Measurements from ENCODE around the gene TMEM184C. TPM values are rescaled to one million over a fixed set of nuclear protein-coding genes. Genes with fewer than 3 reads are reported as not detected.

TMEM184C gene
- total RNA-seq, 1 experiment from 2014 or later = 23.3 TPM

DNA sequence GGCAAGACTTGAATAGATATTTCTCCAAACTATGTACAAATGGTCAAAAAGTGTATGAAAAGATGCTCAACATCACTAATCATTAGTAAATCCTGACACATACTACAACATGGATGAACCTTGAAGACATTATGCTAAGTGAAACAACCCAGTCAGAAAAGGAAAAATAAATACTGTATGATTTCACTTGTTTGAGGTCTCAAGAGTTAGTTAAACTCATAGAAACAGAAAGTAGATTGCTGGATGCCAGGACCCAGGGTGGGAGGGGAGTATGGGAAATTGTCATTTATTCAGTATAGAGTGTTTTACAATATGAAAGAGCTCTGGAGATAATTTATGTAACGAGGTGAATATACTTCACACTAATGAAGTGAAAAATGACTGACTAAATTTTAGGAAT, 34.4 kb downstream of the TMEM184C start:
- TF ChIP-seq, protein P1, sequence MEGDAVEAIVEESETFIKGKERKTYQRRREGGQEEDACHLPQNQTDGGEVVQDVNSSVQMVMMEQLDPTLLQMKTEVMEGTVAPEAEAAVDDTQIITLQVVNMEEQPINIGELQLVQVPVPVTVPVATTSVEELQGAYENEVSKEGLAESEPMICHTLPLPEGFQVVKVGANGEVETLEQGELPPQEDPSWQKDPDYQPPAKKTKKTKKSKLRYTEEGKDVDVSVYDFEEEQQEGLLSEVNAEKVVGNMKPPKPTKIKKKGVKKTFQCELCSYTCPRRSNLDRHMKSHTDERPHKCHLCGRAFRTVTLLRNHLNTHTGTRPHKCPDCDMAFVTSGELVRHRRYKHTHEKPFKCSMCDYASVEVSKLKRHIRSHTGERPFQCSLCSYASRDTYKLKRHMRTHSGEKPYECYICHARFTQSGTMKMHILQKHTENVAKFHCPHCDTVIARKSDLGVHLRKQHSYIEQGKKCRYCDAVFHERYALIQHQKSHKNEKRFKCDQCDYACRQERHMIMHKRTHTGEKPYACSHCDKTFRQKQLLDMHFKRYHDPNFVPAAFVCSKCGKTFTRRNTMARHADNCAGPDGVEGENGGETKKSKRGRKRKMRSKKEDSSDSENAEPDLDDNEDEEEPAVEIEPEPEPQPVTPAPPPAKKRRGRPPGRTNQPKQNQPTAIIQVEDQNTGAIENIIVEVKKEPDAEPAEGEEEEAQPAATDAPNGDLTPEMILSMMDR (IDR thresholded peaks at IDR 0.05; ENCODE audit: unreplicated experiment) = no peak
- Mint-ChIP-seq H3K4me1 (ENCODE audit: low read depth, unreplicated experiment) (no peaks in the 10 kb centered on the region), H3K27me3 (ENCODE audit: unreplicated experiment) (no peaks in the 10 kb centered on the region), H3K4me3 (ENCODE audit: low read depth, unreplicated experiment) (no peak overlapping the region), H3K9me3 (ENCODE audit: low read depth, unreplicated experiment) (peaks cover 5% of the 10 kb centered on the region), H3K27ac (ENCODE audit: unreplicated experiment) (no peak overlapping the region), H3K36me3 (ENCODE audit: insufficient read depth, unreplicated experiment) (no peaks in the 10 kb centered on the region)
- no peak for DNase-seq
- BruUV-seq (replicated peaks) = no TSS peak
- CTCF ChIA-PET = no interaction called here
- intact Hi-C loops (cut with micrococcal nuclease; ENCODE audit: unreplicated experiment) = no loop called here

DNA sequence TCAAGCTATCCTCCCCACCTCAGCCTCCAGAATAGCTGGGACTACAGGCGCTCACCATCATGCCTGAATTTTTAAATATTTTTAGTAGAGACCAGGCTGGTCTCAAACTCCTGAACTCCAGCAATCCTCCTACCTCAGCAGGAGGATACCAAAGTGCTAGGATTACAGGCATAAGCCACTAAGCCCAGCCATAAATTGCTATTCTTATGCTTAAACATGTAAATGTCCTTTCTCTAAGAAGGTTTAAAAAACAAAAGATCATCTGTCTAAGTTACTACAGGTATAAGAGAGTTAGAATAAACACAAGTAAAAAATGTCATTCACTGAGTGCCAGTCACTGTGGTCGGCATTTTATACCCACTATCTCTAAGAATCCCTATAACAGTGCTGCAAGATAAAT, 38.4 kb downstream of the TMEM184C start:
- Mint-ChIP-seq H3K27ac (ENCODE audit: unreplicated experiment) (no peak overlapping the region), H3K4me1 (ENCODE audit: low read depth, unreplicated experiment) (no peaks in the 10 kb centered on the region), H3K36me3 (ENCODE audit: insufficient read depth, unreplicated experiment) (peaks cover 5% of the 10 kb centered on the region), H3K9me3 (ENCODE audit: low read depth, unreplicated experiment) (no peaks in the 10 kb centered on the region), H3K4me3 (ENCODE audit: low read depth, unreplicated experiment) (no peak overlapping the region), H3K27me3 (ENCODE audit: unreplicated experiment) (no peaks in the 10 kb centered on the region)
- intact Hi-C loops (cut with micrococcal nuclease; ENCODE audit: unreplicated experiment) = no loop called here
- no peak for DNase-seq
- CTCF ChIA-PET = no interaction called here
- BruUV-seq (replicated peaks) = no TSS peak
- TF ChIP-seq, protein P1 (IDR thresholded peaks at IDR 0.05; ENCODE audit: unreplicated experiment) = no peak

DNA sequence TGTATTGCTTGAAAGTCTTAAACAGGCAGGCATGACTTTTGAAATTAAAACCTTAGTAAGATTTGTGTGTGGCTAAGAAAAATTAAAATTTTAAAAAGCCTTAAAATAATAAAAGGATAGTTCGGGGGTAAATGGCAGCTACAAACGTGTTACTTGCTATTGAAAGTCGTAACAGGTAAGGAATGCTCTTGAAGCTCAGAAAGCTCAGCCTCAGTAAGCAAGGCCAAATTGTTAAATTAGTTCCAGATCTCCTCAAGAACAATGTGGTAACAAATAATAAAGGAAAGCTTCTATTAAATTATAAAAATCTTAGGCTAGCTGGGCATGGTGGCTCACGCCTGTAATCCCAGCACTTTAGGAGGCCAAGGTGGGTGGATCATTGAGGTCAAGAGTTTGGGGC, 41.3 kb downstream of the TMEM184C start:
- DNase-seq = no peak
- Mint-ChIP-seq H3K27ac (ENCODE audit: unreplicated experiment) (no peak overlapping the region), H3K27me3 (ENCODE audit: unreplicated experiment) (no peaks in the 10 kb centered on the region), H3K4me3 (ENCODE audit: low read depth, unreplicated experiment) (no peak overlapping the region), H3K4me1 (ENCODE audit: low read depth, unreplicated experiment) (no peaks in the 10 kb centered on the region), H3K36me3 (ENCODE audit: insufficient read depth, unreplicated experiment) (peaks cover 5% of the 10 kb centered on the region), H3K9me3 (ENCODE audit: low read depth, unreplicated experiment) (no peaks in the 10 kb centered on the region)
- TF ChIP-seq, protein P1 (IDR thresholded peaks at IDR 0.05; ENCODE audit: unreplicated experiment) = no peak
- BruUV-seq (replicated peaks) = no TSS peak
- intact Hi-C loops (cut with micrococcal nuclease; ENCODE audit: unreplicated experiment) = no loop called here
- CTCF ChIA-PET = interaction anchor here (0.7 kb wide), 1 partner anchor 824 kb away, joined by 3 read pairs; no protein-coding TSS in a partner anchor

DNA sequence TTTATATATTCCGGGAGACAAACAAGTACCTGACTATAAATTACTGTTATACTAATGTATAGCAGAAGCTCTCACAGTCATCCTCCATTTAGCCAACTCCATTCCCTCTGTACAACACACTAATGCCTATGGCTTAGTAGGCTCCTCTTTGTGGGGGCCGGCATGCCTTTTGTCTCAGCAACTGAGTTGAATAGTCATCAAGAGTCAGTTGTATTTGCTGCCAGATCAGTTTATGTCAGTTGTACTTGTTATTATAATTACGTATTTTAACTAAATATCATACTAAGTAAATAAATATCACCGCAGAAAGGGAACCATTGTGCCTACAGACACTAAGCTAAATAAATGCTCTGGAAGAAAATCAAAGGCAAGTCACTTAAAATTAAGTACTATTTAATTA, 56.9 kb downstream of the TMEM184C start:
- no peak for DNase-seq
- peaks cover 4% of the 10 kb centered on the region for H3K36me3 Mint-ChIP-seq (ENCODE audit: insufficient read depth, unreplicated experiment)
- H3K9me3 Mint-ChIP-seq (ENCODE audit: low read depth, unreplicated experiment) = no peaks in the 10 kb centered on the region
- TF ChIP-seq, protein P1 (IDR thresholded peaks at IDR 0.05; ENCODE audit: unreplicated experiment) = no peak
- no peak overlapping the region for H3K4me3 Mint-ChIP-seq (ENCODE audit: low read depth, unreplicated experiment)
- intact Hi-C loops (cut with micrococcal nuclease; ENCODE audit: unreplicated experiment) = no loop called here
- H3K27ac Mint-ChIP-seq (ENCODE audit: unreplicated experiment) = no peak overlapping the region
- CTCF ChIA-PET = no interaction called here
- H3K27me3 Mint-ChIP-seq (ENCODE audit: unreplicated experiment) = no peaks in the 10 kb centered on the region
- no peaks in the 10 kb centered on the region for H3K4me1 Mint-ChIP-seq (ENCODE audit: low read depth, unreplicated experiment)
- no TSS peak for BruUV-seq (replicated peaks)

Data from Calu3 (cell line).